SK-N-SH treated with all-trans-retinoic acid at 6 μM for 48 hours (cell line): ENCODE measurements around the gene PEX5L.

Experiments
- ATAC-seq: fragments of 200-7000 bp; cut with Tn5 transposase; 3 replicates; pipeline ENCODE4 v1.9.1; 2020; ENCODE audit warnings: mild to moderate bottlenecking, moderate library complexity
- ARNTL ChIP-seq: fragments of 450-650 bp; formaldehyde crosslinking; IDR thresholded peaks from 2 replicates; pipeline ENCODE4 v1.5.0; 2020; ENCODE audit warnings: low read depth, mild to moderate bottlenecking, moderate library complexity, borderline replicate concordance
- BACH2 ChIP-seq: fragments of 250-450 bp; sonication (Bioruptor Pico); IDR thresholded peaks from 2 replicates; pipeline ENCODE4 v1.9.0; 2021; ENCODE audit warnings: mild to moderate bottlenecking, borderline replicate concordance
- CSDC2 ChIP-seq: fragments of 250-450 bp; sonication (Bioruptor Pico); IDR thresholded peaks from 2 replicates; pipeline ENCODE4 v1.5.0; 2020; ENCODE audit warnings: mild to moderate bottlenecking, moderate library complexity
- ESRRG ChIP-seq: fragments of 250-450 bp; sonication (Bioruptor Pico); IDR thresholded peaks from 2 replicates; pipeline ENCODE4 v1.6.1; 2021; ENCODE audit warnings: mild to moderate bottlenecking
- GLIS3 ChIP-seq: fragments of 250-450 bp; sonication (Bioruptor Pico); IDR thresholded peaks from 2 replicates; pipeline ENCODE4 v1.5.0; 2020; ENCODE audit warnings: mild to moderate bottlenecking, moderate library complexity
- ISL1 ChIP-seq: fragments of 250-450 bp; sonication (Bioruptor Pico); IDR thresholded peaks from 2 replicates; pipeline ENCODE4 v2.1.2; 2022; ENCODE audit warnings: mild to moderate bottlenecking, moderate library complexity
- PPARA ChIP-seq: fragments of 250-450 bp; sonication (Bioruptor Pico); IDR thresholded peaks from 2 replicates; pipeline ENCODE4 v1.5.0; 2020; ENCODE audit warnings: mild to moderate bottlenecking, borderline replicate concordance
- SNAI2 ChIP-seq: fragments of 250-450 bp; sonication (Bioruptor Pico); IDR thresholded peaks from 2 replicates; pipeline ENCODE4 v1.5.0; 2020; ENCODE audit warnings: mild to moderate bottlenecking, moderate library complexity
- TOX ChIP-seq: fragments of 250-450 bp; sonication (Bioruptor Pico); IDR thresholded peaks from 2 replicates; pipeline ENCODE4 v1.8.0; 2021; ENCODE audit warnings: mild to moderate bottlenecking, moderate library complexity, borderline replicate concordance
- ZC3H10 ChIP-seq: fragments of 250-450 bp; sonication (Bioruptor Pico); IDR thresholded peaks from 2 replicates; pipeline ENCODE4 v1.5.1; 2021; ENCODE audit warnings: mild to moderate bottlenecking, moderate library complexity
- ZFP3 ChIP-seq: fragments of 250-450 bp; sonication (Bioruptor Pico); IDR thresholded peaks from 2 replicates; pipeline ENCODE4 v1.5.0; 2020; ENCODE audit warnings: mild to moderate bottlenecking, moderate library complexity
- ZFP30 ChIP-seq: fragments of 450-650 bp; formaldehyde crosslinking; IDR thresholded peaks from 2 replicates; pipeline ENCODE4 v1.5.0; 2022; ENCODE audit warnings: mild to moderate bottlenecking, moderate library complexity
- ZNF565 ChIP-seq: fragments of 450-650 bp; formaldehyde crosslinking; conservative IDR thresholded peaks from 2 replicates; pipeline ENCODE4 v1.5.0; 2020; ENCODE audit warnings: low read depth, mild to moderate bottlenecking, moderate library complexity
- ZNF70 ChIP-seq: fragments of 450-650 bp; formaldehyde crosslinking; IDR thresholded peaks from 2 replicates; pipeline ENCODE4 v1.5.0; 2020; ENCODE audit warnings: mild to moderate bottlenecking, moderate library complexity
- ZNF8 ChIP-seq: fragments of 450-650 bp; formaldehyde crosslinking; IDR thresholded peaks from 2 replicates; pipeline ENCODE4 v1.5.0; 2020; ENCODE audit warnings: mild to moderate bottlenecking, moderate library complexity
- TF ChIP-seq, protein P1 (sequence below): fragments of 250-450 bp; sonication (Bioruptor Pico); IDR thresholded peaks from 2 replicates; pipeline ENCODE4 v1.5.1; 2020; ENCODE audit warnings: low read depth, mild to moderate bottlenecking, moderate library complexity
- TF ChIP-seq, protein P2 (sequence below): fragments of 250-450 bp; sonication (Bioruptor Pico); IDR thresholded peaks from 2 replicates; pipeline ENCODE4 v1.8.0; 2020; ENCODE audit warnings: mild to moderate bottlenecking, moderate library complexity, borderline replicate concordance
- TF ChIP-seq, protein P3 (sequence below): fragments of 250-450 bp; sonication (Bioruptor Pico); IDR thresholded peaks from 2 replicates; pipeline ENCODE4 v1.8.0; 2021; ENCODE audit warnings: low read depth, mild to moderate bottlenecking, moderate library complexity, borderline replicate concordance
- TF ChIP-seq, protein P4 (sequence below): fragments of 250-450 bp; sonication (Bioruptor Pico); IDR thresholded peaks from 2 replicates; pipeline ENCODE4 v1.5.0; 2020; ENCODE audit warnings: mild to moderate bottlenecking, moderate library complexity

The PEX5L gene

DNA sequence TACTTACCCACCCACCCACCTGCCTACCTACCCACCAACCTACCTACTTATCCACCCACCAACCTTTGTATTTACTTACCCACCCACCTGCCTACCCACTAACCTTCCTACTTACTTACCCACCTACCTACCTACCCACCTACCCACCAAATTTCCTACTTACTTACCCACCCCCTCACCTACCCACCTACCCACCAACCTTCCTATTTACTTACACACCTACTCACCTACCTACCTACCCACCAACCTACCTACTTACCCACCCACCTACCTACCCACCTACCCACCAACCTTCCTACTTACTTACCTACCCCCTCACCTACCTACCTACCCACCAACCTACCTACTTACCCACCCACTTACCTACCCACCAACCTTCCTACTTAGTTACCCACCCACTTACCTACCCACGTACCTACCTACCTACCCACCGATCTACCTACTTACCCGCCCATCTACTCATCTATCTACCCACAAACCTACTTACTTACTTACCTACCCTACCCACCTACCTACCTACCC, 204.3 kb downstream of the PEX5L start:
- no peak for ATAC-seq
- TF ChIP-seq, protein P1, sequence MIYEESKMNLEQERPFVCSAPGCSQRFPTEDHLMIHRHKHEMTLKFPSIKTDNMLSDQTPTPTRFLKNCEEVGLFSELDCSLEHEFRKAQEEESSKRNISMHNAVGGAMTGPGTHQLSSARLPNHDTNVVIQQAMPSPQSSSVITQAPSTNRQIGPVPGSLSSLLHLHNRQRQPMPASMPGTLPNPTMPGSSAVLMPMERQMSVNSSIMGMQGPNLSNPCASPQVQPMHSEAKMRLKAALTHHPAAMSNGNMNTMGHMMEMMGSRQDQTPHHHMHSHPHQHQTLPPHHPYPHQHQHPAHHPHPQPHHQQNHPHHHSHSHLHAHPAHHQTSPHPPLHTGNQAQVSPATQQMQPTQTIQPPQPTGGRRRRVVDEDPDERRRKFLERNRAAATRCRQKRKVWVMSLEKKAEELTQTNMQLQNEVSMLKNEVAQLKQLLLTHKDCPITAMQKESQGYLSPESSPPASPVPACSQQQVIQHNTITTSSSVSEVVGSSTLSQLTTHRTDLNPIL, result no peak

DNA sequence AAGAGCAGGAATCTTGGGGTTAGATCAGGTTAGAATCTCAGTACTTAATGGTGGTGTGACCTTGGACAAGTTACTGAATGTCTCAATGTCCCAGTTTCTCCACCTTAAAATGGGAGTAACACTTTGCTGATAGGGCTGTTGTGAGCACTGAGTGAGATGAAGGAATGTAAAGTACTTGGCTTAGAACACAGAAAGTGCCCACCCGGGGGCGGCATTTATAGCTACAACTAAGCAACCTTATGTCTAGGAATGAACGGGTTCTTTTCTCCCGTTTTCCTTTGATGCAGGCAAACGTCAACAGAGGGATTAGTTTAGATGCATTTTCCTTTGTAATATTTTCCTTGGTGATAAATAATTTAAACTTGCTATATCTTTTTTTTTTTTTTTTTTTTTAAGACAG, 207.3 kb downstream of the PEX5L start:
- TF ChIP-seq ZNF70 (CRISPR knock-in tag) (no peak), CSDC2 (no peak), PPARA (CRISPR knock-in tag) (no peak), ZC3H10 (CRISPR knock-in tag) (no peak), TOX (CRISPR knock-in tag) (no peak), GLIS3 (CRISPR knock-in tag) (no peak), ZNF565 (CRISPR knock-in tag) (no peak), ZNF8 (CRISPR knock-in tag) (no peak), ISL1 (CRISPR knock-in tag) (no peak), SNAI2 (no peak), BACH2 (CRISPR knock-in tag) (no peak), ZFP30 (CRISPR knock-in tag) (no peak), ARNTL (CRISPR knock-in tag) (no peak), ESRRG (no peak)
- TF ChIP-seq, protein P2, sequence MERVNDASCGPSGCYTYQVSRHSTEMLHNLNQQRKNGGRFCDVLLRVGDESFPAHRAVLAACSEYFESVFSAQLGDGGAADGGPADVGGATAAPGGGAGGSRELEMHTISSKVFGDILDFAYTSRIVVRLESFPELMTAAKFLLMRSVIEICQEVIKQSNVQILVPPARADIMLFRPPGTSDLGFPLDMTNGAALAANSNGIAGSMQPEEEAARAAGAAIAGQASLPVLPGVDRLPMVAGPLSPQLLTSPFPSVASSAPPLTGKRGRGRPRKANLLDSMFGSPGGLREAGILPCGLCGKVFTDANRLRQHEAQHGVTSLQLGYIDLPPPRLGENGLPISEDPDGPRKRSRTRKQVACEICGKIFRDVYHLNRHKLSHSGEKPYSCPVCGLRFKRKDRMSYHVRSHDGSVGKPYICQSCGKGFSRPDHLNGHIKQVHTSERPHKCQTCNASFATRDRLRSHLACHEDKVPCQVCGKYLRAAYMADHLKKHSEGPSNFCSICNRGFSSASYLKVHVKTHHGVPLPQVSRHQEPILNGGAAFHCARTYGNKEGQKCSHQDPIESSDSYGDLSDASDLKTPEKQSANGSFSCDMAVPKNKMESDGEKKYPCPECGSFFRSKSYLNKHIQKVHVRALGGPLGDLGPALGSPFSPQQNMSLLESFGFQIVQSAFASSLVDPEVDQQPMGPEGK (CRISPR knock-in tag), result no peak
- TF ChIP-seq, protein P3, sequence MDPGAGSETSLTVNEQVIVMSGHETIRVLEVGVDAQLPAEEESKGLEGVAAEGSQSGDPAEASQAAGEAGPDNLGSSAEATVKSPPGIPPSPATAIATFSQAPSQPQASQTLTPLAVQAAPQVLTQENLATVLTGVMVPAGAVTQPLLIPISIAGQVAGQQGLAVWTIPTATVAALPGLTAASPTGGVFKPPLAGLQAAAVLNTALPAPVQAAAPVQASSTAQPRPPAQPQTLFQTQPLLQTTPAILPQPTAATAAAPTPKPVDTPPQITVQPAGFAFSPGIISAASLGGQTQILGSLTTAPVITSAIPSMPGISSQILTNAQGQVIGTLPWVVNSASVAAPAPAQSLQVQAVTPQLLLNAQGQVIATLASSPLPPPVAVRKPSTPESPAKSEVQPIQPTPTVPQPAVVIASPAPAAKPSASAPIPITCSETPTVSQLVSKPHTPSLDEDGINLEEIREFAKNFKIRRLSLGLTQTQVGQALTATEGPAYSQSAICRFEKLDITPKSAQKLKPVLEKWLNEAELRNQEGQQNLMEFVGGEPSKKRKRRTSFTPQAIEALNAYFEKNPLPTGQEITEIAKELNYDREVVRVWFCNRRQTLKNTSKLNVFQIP, result no peak
- TF ChIP-seq, protein P1, result no peak
- TF ChIP-seq, protein P4, sequence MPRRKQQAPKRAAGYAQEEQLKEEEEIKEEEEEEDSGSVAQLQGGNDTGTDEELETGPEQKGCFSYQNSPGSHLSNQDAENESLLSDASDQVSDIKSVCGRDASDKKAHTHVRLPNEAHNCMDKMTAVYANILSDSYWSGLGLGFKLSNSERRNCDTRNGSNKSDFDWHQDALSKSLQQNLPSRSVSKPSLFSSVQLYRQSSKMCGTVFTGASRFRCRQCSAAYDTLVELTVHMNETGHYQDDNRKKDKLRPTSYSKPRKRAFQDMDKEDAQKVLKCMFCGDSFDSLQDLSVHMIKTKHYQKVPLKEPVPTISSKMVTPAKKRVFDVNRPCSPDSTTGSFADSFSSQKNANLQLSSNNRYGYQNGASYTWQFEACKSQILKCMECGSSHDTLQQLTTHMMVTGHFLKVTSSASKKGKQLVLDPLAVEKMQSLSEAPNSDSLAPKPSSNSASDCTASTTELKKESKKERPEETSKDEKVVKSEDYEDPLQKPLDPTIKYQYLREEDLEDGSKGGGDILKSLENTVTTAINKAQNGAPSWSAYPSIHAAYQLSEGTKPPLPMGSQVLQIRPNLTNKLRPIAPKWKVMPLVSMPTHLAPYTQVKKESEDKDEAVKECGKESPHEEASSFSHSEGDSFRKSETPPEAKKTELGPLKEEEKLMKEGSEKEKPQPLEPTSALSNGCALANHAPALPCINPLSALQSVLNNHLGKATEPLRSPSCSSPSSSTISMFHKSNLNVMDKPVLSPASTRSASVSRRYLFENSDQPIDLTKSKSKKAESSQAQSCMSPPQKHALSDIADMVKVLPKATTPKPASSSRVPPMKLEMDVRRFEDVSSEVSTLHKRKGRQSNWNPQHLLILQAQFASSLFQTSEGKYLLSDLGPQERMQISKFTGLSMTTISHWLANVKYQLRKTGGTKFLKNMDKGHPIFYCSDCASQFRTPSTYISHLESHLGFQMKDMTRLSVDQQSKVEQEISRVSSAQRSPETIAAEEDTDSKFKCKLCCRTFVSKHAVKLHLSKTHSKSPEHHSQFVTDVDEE (CRISPR knock-in tag), result no peak
- no peak for ATAC-seq

DNA sequence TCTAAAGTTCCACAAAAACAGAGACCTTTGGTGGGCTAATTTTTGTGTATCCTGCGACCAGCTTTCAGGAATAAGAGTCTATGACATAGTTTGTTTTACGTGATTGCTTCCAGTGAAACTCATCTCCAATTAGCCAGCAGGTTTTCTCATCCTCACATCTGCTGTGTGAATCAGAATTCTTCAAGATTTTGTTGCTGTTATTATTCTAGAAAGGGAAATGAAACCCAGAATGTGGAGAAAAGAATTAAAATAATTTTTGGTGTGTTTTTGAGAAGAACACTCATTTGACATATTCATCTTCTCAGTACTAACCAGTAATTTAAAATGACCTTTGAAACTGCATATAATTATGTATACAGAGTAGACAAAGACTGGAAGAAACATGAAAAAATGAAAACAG, 208.0 kb downstream of the PEX5L start:
- no peak for TF ChIP-seq ESRRG
- TF ChIP-seq, protein P1, result no peak
- TF ChIP-seq SNAI2, result no peak
- ATAC-seq, result no peak

DNA sequence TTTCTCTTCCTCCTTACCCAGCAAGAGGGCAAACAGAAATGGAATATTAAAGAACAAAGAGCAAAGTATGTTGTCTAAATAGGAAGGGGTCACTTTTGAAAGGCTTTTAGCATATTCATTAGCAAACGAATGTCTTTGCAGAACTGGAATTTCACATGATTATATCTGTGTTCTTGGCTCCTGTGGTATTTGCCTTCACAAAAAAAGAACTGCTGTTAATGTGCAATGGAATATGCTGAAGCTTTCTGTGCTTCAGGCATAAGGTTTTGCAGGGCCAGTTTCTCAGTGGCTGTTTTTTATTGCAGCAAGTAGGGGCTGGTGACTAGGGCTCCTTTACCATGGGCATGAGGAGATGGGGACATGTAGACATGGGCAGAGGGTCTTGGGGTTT, 210.5 kb downstream of the PEX5L start:
- no peak for ATAC-seq
- TF ChIP-seq, protein P1, result no peak
- TF ChIP-seq CSDC2 (no peak), SNAI2 (no peak), ZNF70 (CRISPR knock-in tag) (no peak), ZFP3 (no peak), ESRRG (no peak), TOX (CRISPR knock-in tag) (no peak)
- TF ChIP-seq, protein P4 (CRISPR knock-in tag), result no peak
- TF ChIP-seq, all 23 proteins: peak for 0
